ENCODE data around the gene S100B.
"Not testable (repeated sequence)": the region's sequence is repeated elsewhere in the genome, so short reads cannot be mapped to it uniquely, and the experiment has no call there.

Gene S100B

GRCh38 chr21:46634427-46634826 is 29.5 kb upstream of the S100B start:
- Histone ChIP-seq H2BK15ac (ENCODE audit: low read length) (no peak overlapping the region), H4K8ac (ENCODE audit: low read depth, low read length) (no peak overlapping the region), H3K36me3 (replicated peaks in 1 of 2; ENCODE audit: control insufficient read depth in 2 of 2, insufficient read depth in 2 of 2, low read length in 2 of 2) (peaks cover 2 to 31% of the 10 kb centered on the region in 2 donors), H3K4me3 (ENCODE audit: low read length in 2 of 2) (peak overlapping the region in 1 of 2 donors; percentile 89), H2AK5ac (ENCODE audit: low read depth, low read length) (no peak overlapping the region), H3K23ac (ENCODE audit: low read depth, low read length, poor library complexity) (no peak overlapping the region), H4K91ac (ENCODE audit: low read depth, low read length, poor library complexity) (no peak overlapping the region), H3K27me3 (ENCODE audit: control insufficient read depth in 3 of 3, insufficient read depth in 3 of 3, low read depth in 1 of 3, low read length in 3 of 3) (no peaks in the 10 kb centered on the region), H2BK12ac (ENCODE audit: low read length) (no peak overlapping the region), H3K4ac (ENCODE audit: low read length) (no peak overlapping the region), H3K27ac (replicated peaks; ENCODE audit: low read length) (no peak overlapping the region), H3K18ac (ENCODE audit: low read length) (no peak overlapping the region), H3K4me1 (ENCODE audit: control insufficient read depth in 2 of 2, insufficient read depth in 1 of 2, low read depth in 1 of 2, low read length in 2 of 2) (peaks cover 0 to 23% of the 10 kb centered on the region in 2 donors), H3K14ac (ENCODE audit: low read length) (no peak overlapping the region), H2AFZ (ENCODE audit: low read length) (peak overlapping the region; percentile 81), H2BK5ac (ENCODE audit: low read length) (no peak overlapping the region), H3K79me1 (ENCODE audit: low read depth, low read length) (peaks cover 2% of the 10 kb centered on the region), H2BK120ac (ENCODE audit: low read depth, low read length) (no peak overlapping the region), H3K9ac (ENCODE audit: low read depth, low read length, poor library complexity) (no peak overlapping the region), H3K4me2 (ENCODE audit: insufficient read depth, low read length, poor library complexity, severe bottlenecking) (no peak overlapping the region), H3K9me3 (replicated peaks in 1 of 2; ENCODE audit: control insufficient read depth in 2 of 2, insufficient read depth in 1 of 2, low read depth in 1 of 2, low read length in 2 of 2) (no peaks in the 10 kb centered on the region)
- no CpG with 5 or more reads among the region's 8 CpGs for WGBS, 2 donors (ENCODE audit: extremely low coverage in 2 of 2, insufficient read length in 2 of 2, insufficient replicate concordance in 1 of 2)
- DNase-seq (ENCODE audit: low spot score), result no peak

- Histone ChIP-seq H3K9ac (ENCODE audit: low read depth, low read length, poor library complexity) (no peak overlapping the region), H2AK5ac (ENCODE audit: low read depth, low read length) (no peak overlapping the region), H3K14ac (ENCODE audit: low read length) (no peak overlapping the region), H4K8ac (ENCODE audit: low read depth, low read length) (no peak overlapping the region), H3K4me3 (ENCODE audit: low read length in 2 of 2) (no peak overlapping the region), H3K9me3 (replicated peaks in 1 of 2; ENCODE audit: control insufficient read depth in 2 of 2, insufficient read depth in 1 of 2, low read depth in 1 of 2, low read length in 2 of 2) (no peaks in the 10 kb centered on the region), H2BK15ac (ENCODE audit: low read length) (no peak overlapping the region), H3K4me2 (ENCODE audit: insufficient read depth, low read length, poor library complexity, severe bottlenecking) (no peak overlapping the region), H4K91ac (ENCODE audit: low read depth, low read length, poor library complexity) (no peak overlapping the region), H2BK5ac (ENCODE audit: low read length) (no peak overlapping the region), H3K23ac (ENCODE audit: low read depth, low read length, poor library complexity) (no peak overlapping the region), H2AFZ (ENCODE audit: low read length) (peak overlapping the region; percentile 54), H3K18ac (ENCODE audit: low read length) (no peak overlapping the region), H3K79me1 (ENCODE audit: low read depth, low read length) (peaks cover 2% of the 10 kb centered on the region), H2BK120ac (ENCODE audit: low read depth, low read length) (no peak overlapping the region), H3K4ac (ENCODE audit: low read length) (no peak overlapping the region), H3K27me3 (ENCODE audit: control insufficient read depth in 3 of 3, insufficient read depth in 3 of 3, low read depth in 1 of 3, low read length in 3 of 3) (no peaks in the 10 kb centered on the region), H3K4me1 (ENCODE audit: control insufficient read depth in 2 of 2, insufficient read depth in 1 of 2, low read depth in 1 of 2, low read length in 2 of 2) (peaks cover 0 to 23% of the 10 kb centered on the region in 2 donors), H2BK12ac (ENCODE audit: low read length) (no peak overlapping the region), H3K27ac (replicated peaks; ENCODE audit: low read length) (no peak overlapping the region), H3K36me3 (replicated peaks in 1 of 2; ENCODE audit: control insufficient read depth in 2 of 2, insufficient read depth in 2 of 2, low read length in 2 of 2) (peaks cover 2 to 23% of the 10 kb centered on the region in 2 donors)
- WGBS, 2 donors (ENCODE audit: extremely low coverage in 2 of 2, insufficient read length in 2 of 2, insufficient replicate concordance in 1 of 2), result no CpG with 5 or more reads among the region's 5 CpGs
- no peak for DNase-seq (ENCODE audit: low spot score)
Observed at GRCh38 chr21:46633566-46633965, 28.7 kb upstream of the S100B start.

GRCh38 chr21:46630915-46631314 is 26.0 kb upstream of the S100B start:
- H3K9ac ChIP-seq (ENCODE audit: low read depth, low read length, poor library complexity); H4K91ac ChIP-seq (ENCODE audit: low read depth, low read length, poor library complexity); H3K36me3 ChIP-seq (replicated peaks in 1 of 2; ENCODE audit: control insufficient read depth in 2 of 2, insufficient read depth in 2 of 2, low read length in 2 of 2); H3K14ac ChIP-seq (ENCODE audit: low read length); H3K4ac ChIP-seq (ENCODE audit: low read length); H3K4me2 ChIP-seq (ENCODE audit: insufficient read depth, low read length, poor library complexity, severe bottlenecking); H3K27me3 ChIP-seq (ENCODE audit: control insufficient read depth in 3 of 3, insufficient read depth in 3 of 3, low read depth in 1 of 3, low read length in 3 of 3); H3K79me1 ChIP-seq (ENCODE audit: low read depth, low read length); DNase-seq (ENCODE audit: low spot score); H2BK5ac ChIP-seq (ENCODE audit: low read length); H3K18ac ChIP-seq (ENCODE audit: low read length); H3K4me1 ChIP-seq (ENCODE audit: control insufficient read depth in 2 of 2, insufficient read depth in 1 of 2, low read depth in 1 of 2, low read length in 2 of 2); H2BK120ac ChIP-seq (ENCODE audit: low read depth, low read length); H3K23ac ChIP-seq (ENCODE audit: low read depth, low read length, poor library complexity); H3K4me3 ChIP-seq (ENCODE audit: low read length in 2 of 2); H3K27ac ChIP-seq (replicated peaks; ENCODE audit: low read length); H2BK12ac ChIP-seq (ENCODE audit: low read length); H2AFZ ChIP-seq (ENCODE audit: low read length); H4K8ac ChIP-seq (ENCODE audit: low read depth, low read length); H2AK5ac ChIP-seq (ENCODE audit: low read depth, low read length); H2BK15ac ChIP-seq (ENCODE audit: low read length): not testable (repeated sequence)
- peaks cover 7 to 21% of the 10 kb centered on the region in 2 donors for H3K9me3 ChIP-seq (replicated peaks in 1 of 2; ENCODE audit: control insufficient read depth in 2 of 2, insufficient read depth in 1 of 2, low read depth in 1 of 2, low read length in 2 of 2)
- WGBS, 2 donors (ENCODE audit: extremely low coverage in 2 of 2, insufficient read length in 2 of 2, insufficient replicate concordance in 1 of 2), result no CpG with 5 or more reads among the region's 2 CpGs

- no peak overlapping the region for H4K91ac ChIP-seq (ENCODE audit: low read depth, low read length, poor library complexity)
- peaks cover 16 to 38% of the 10 kb centered on the region in 2 donors for H3K9me3 ChIP-seq (replicated peaks in 1 of 2; ENCODE audit: control insufficient read depth in 2 of 2, insufficient read depth in 1 of 2, low read depth in 1 of 2, low read length in 2 of 2)
- no peak overlapping the region for H3K23ac ChIP-seq (ENCODE audit: low read depth, low read length, poor library complexity)
- H3K14ac ChIP-seq (ENCODE audit: low read length), result no peak overlapping the region
- H2BK15ac ChIP-seq (ENCODE audit: low read length), result no peak overlapping the region
- H3K4me1 ChIP-seq (ENCODE audit: control insufficient read depth in 2 of 2, insufficient read depth in 1 of 2, low read depth in 1 of 2, low read length in 2 of 2), result no peaks in the 10 kb centered on the region
- no CpG with 5 or more reads among the region's 6 CpGs for WGBS, 2 donors (ENCODE audit: extremely low coverage in 2 of 2, insufficient read length in 2 of 2, insufficient replicate concordance in 1 of 2)
- H4K8ac ChIP-seq (ENCODE audit: low read depth, low read length), result no peak overlapping the region
- H2AFZ ChIP-seq (ENCODE audit: low read length), result no peak overlapping the region
- H3K9ac ChIP-seq (ENCODE audit: low read depth, low read length, poor library complexity), result no peak overlapping the region
- no peaks in the 10 kb centered on the region for H3K27me3 ChIP-seq (ENCODE audit: control insufficient read depth in 3 of 3, insufficient read depth in 3 of 3, low read depth in 1 of 3, low read length in 3 of 3)
- no peaks in the 10 kb centered on the region for H3K79me1 ChIP-seq (ENCODE audit: low read depth, low read length)
- H2AK5ac ChIP-seq (ENCODE audit: low read depth, low read length), result no peak overlapping the region
- H2BK5ac ChIP-seq (ENCODE audit: low read length), result no peak overlapping the region
- H3K36me3 ChIP-seq (replicated peaks in 1 of 2; ENCODE audit: control insufficient read depth in 2 of 2, insufficient read depth in 2 of 2, low read length in 2 of 2), result no peaks in the 10 kb centered on the region
- H2BK120ac ChIP-seq (ENCODE audit: low read depth, low read length), result no peak overlapping the region
- no peak overlapping the region for H3K4me3 ChIP-seq (ENCODE audit: low read length in 2 of 2)
- no peak overlapping the region for H3K4ac ChIP-seq (ENCODE audit: low read length)
- no peak for DNase-seq (ENCODE audit: low spot score)
- no peak overlapping the region for H3K18ac ChIP-seq (ENCODE audit: low read length)
- H3K4me2 ChIP-seq (ENCODE audit: insufficient read depth, low read length, poor library complexity, severe bottlenecking), result no peak overlapping the region
- no peak overlapping the region for H2BK12ac ChIP-seq (ENCODE audit: low read length)
- H3K27ac ChIP-seq (replicated peaks; ENCODE audit: low read length), result no peak overlapping the region
Observed at GRCh38 chr21:46628868-46629267, 24.0 kb upstream of the S100B start.

Data from neuronal stem cell (in vitro differentiated cells).